Right ventricle myocardium superior (tissue), 1 donor: Measurements from ENCODE around the gene WSB2. TPM values are rescaled to one million over a fixed set of nuclear protein-coding genes. Genes with fewer than 3 reads are reported as not detected.
A peak's percentile ranks its signal among the peaks of the same experiment; 100 is the strongest.
"Not testable (repeated sequence)": the region's sequence is repeated elsewhere in the genome, so short reads cannot be mapped to it uniquely, and the experiment has no call there.

Experiments used
- ATAC-seq: fragments of 200-7000 bp; cut with Tn5 transposase; one replicate; pipeline ENCODE4 v1.9.1; 2020; ENCODE audit warnings: mild to moderate bottlenecking; ENCODE audit not compliant: poor library complexity
- DNase-seq: peaks from one replicate; pipeline ENCODE4 v3.0.0-alpha.2; 2020
- intact Hi-C: fragments of 100-400 bp; cut with DNase I; formaldehyde crosslinking; loops from one replicate; pipeline ENCODE4 v1.11.2; 2022
- total RNA-seq: library from RNA; stranded (reverse); fragmentation: NEBNext Ultra II Directional; extraction: Animal tissue kit (Norgen Biotek cat#: 25700); gene quantifications from one replicate; pipeline ENCODE4 v1.2.1, GENCODE V29; 2021
- donor health status: DM: no; HTN: yes; CAD: no; lungs with severe emphysema.

Gene WSB2
- total RNA-seq, 1 donor from 2014 or later = 98.1 TPM

DNA sequence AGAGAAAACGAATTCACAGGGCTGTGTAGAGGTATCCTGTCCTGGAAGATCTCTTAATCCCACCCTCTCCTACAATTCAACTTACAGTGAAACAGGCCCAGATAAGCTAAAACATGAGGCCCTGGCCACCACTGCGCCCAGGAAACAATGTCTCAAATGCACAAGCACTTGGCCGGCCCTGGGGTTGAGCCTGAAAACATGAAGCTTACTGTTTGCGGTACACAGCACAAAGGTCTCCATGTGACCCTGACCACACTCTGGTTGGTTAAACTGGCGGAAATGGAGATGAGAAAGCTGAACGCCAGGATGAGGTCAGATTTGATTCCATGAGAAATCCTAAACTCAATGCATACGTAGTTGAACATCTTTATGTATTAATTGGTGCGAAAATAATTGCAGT is 16.4 kb downstream of the WSB2 start:
- intact Hi-C loops = no loop called here
- DNase-seq = no peak
- ATAC-seq = no peak

DNA sequence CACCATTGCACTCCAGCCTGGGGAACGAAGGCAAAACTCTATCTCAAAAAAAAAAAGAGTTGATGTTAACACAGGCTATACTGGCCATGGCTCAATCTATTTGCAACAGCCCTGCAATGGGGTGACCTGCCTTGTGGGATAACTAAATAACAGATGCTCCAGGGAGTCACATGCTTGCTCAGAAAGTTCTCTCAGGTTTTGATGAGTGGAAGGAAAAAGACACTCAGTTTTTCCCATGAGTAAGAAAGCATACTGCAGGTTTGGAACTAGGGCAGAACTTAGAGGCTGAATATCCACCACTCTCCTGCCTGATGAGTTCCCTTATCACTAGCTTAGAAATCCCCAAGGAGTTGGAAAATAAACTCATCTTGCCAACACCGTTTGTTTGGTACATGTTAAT is 16.9 kb downstream of the WSB2 start:
- intact Hi-C loops = no loop called here
- ATAC-seq (no peak), DNase-seq (no peak)

DNA sequence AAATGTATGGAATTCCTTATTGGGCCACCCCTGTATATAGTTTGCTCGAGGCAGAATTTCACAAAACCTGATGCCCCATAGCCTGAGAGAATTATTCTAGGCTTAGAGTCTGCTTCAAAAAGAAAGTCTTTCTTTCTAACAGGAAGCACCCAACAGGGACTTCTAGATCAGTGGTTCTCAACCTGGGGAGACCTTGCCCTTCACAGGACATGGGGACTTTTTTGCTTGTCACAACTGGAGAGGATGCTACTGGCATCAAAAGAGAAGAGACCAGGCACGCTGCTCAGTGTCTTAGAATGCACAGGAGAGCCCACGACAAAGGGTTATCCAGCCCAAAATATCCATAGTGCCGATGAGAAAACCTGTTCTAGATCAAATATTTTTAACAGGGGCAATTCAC is 18.9 kb downstream of the WSB2 start:
- intact Hi-C loops = no loop called here
- no peak for DNase-seq
- no peak for ATAC-seq

DNA sequence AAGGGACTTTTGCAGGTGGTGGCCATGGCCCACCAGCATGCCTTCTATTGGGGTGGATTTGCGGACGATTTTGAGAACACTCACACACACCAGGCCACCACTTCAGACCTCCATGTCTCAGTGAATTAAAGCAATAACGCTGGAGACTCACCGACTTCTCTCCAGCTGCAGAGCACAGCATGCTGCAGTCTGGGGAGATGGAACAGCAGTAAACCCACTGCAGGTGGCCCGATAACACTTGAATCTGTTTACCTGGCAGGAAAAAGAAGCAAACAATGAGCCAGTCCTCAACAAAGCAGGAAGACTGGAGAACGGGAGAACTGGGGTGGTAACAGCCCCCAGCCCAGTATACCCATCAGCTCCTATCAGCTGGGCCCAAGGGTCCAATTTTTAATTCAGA is 22.8 kb downstream of the WSB2 start:
- intact Hi-C loops = no loop called here
- DNase-seq (no peak), ATAC-seq (no peak)

DNA sequence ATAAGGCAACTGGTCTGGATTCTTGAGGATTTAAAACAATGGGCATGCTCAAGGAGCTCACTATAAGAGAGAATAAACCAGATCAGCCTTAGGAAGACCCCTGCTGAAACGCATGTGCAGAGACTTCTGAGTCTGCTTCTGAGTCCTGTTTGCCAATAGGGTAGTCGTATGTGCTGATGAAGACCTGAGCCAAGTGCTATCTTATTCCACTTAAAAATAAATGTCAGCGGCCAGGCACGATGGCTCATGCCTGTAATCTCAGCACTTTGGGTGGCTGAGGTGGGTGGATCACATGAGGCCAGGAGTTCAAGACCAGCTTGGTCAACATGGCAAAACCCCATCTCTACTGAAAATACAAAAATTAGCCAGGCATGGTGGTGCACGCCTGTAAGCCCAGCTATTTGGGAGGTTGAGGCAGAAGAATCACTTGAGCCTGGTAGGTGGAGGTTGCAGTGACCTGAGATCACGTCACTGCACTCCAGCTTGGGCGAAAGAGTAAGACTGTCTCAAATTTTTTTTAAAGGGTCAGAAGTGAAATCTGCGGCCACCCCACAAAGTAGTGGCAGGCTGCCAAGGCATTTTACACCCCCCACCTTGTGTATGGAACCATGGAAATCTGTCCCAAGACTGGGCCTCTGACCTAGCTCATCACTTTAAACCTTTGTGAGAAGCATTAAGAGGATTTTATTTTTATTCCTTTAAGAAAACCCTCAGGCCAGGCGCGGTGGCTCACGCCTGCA is 24.1 kb downstream of the WSB2 start:
- intact Hi-C loops = no loop called here
- peak; percentile 33 for ATAC-seq

DNA sequence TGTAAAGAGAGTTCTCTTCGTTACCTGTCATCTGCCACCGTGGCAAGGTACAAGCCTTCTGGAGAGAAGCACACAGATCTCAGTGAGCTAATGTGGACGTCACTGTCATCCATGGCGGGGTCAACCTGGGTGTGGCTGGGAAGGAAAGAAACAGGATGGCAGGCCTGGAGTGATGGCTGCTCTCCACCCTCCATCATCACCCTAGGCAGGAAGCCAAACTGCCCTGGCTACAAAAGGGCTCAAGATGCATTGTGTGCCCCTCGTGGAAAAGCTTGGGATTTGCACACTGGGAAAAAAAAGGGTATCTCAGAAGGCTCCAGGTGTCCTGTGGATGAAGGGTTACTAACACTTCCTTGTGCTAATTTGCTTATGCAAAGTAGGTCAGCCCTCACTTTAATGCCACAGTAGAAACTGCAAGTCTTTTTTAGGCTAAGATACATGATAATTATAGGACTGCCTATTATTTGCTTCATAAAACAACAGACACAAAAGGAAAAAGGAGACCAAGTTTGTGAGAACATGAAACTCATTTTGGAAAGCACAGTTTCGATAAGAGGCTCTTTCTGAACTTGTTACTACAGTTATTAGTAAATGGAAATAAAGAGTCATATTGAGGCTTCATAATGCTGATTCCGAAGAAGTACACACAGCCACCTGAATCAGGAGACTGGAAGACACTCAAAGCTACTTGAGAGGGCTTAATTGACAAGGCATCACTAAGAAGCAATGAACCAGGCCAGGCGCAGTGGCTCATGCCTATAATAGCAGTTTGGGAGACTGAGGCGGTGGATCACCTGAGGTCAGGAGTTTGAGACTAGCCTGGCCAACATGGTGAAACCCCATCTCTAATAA is 25.6 kb downstream of the WSB2 start:
- intact Hi-C loops = no loop called here
- peak; percentile 37 for ATAC-seq

More for the DNA sequence above, 24.1 kb downstream of the WSB2 start:
- DNase-seq = no peak

DNA sequence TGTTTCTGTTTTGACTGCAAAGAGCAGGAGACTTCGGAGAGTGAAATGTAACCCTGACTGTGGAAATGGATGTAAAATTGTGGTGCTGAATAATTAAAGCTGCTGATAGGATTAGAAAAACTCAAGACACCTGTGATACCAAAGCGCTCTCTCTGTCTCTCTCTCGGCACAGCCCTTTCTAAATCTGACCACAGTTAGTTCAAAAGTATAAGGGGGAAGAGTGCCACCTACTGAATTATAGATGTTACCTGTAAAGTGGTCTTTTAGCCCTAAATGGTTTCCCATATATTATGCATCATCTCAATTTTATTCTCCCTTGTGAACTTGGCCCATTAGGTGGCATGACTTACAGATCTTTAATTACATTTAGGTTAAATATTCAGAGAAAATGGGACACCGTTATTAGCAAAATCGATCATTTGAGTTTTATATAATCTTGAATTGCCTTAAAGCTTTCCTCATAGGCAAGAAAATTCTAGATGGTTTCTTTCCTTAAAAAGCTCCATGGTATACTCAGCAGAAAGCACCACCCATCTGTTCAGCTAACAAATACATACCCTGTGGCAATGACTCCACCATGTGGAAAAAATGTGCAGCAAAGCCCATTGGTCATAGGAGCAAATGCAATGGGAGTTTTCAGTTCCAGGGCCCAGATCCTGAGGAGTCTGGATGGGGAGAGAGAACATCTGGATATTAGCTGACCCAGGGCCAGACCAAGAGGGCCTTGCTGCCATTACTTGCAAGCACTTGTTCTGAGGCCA is 26.4 kb downstream of the WSB2 start:
- intact Hi-C loops = no loop called here
- DNase-seq = no peak
- ATAC-seq = peak; percentile 64

More for the DNA sequence above, 25.6 kb downstream of the WSB2 start:
- DNase-seq = no peak

DNA sequence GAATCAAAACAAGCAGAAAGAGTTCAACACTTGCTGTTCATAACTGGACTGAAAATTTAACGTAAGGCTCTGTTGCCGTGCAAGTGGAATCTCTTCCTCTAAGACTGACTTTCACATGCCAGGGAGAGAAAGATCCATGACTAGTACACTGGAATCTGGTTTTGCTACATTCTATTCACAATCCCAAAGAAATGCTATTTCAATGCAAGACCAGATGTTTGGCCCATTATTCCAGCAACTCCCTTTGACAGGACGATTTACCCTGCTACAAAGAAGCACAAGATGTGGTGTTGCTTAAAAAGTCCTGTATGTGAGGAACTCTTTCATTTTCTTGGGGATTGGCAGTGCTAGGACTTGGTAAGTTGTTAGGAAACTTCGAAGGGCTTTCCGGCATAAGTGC is 27.1 kb downstream of the WSB2 start:
- intact Hi-C loops = no loop called here
- ATAC-seq = no peak
- no peak for DNase-seq

DNA sequence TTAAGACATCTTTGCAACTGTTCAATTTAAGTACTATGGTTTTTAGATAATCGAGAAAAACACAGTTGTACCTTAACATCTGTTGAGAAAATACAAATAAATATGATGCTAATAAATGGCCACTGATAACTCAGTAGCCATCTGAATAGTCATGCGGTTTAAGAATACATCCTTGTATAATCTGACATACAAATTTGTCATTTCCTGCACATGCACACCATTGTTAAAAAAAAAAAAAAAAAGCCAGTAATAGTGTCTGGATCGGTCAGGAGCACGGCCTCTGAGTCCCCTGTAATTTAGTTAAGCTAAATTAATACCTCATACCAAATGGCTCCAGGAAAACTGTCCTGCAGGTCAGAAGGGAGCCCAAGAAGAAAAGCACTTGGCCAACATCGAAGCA is 27.7 kb downstream of the WSB2 start:
- no peak for DNase-seq
- intact Hi-C loops = no loop called here

DNA sequence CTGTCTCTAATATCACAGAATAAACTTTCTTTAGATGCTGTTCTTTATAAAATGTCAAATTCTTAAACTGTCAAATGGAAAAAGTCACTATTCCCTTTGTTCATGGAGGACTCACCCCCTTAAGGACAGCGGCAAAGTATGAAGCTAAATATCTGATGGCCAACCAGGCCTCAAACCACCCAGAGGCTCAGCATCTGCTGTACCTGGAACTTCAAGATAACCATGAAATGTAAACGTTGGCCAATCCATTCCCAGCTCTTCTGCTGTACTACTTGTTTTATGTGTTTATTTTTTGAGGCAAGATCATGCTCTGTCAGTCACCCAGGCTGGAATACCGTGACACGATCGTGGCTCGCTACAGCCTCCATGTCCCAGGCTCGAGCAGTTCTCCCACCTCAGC is 28.8 kb downstream of the WSB2 start:
- intact Hi-C loops = no loop called here
- DNase-seq (no peak), ATAC-seq (no peak)

More for the DNA sequence above, 27.7 kb downstream of the WSB2 start:
- ATAC-seq = no peak

DNA sequence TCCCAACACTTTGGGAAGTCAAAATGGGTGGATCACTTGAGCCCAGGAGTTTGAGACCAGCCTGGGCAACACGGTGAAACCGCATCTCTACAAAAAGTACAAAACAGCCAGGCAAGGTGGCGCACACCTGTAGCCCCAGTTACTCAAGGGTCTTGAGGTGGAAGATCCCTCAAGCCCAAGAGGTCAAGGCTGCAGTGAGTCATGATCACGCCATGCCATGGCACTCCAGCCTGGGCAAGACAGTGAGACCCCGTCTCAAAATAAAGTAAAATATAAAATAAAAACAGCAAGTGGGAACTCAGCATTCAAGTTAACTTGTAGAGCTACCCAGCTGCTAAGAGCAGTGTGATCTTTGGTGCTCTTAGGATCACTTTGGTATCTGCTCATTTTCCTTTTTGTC is 31.8 kb downstream of the WSB2 start:
- no peak for ATAC-seq
- intact Hi-C loops = no loop called here
- DNase-seq = no peak

DNA sequence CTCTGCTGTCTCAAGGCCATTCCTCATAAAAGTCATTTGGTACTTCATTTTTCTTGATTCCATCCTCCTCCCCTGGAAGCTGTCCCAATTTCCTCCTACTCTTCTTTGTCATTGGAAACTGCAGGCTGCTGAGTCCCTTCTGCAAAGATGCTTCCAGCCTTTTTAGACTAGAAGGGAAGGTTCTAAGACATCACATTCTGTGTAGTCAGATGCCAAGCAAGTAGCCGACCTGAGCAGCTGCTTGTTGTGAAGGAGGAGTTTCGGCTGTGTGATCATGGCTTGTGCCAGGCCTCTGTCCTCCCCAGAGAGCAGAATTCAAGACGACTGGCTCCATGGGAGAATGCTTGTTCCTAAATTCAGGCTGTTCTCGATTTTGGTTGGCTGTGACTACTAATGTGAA is 35.8 kb downstream of the WSB2 start:
- ATAC-seq (no peak), DNase-seq (no peak)
- intact Hi-C loops = no loop called here

DNA sequence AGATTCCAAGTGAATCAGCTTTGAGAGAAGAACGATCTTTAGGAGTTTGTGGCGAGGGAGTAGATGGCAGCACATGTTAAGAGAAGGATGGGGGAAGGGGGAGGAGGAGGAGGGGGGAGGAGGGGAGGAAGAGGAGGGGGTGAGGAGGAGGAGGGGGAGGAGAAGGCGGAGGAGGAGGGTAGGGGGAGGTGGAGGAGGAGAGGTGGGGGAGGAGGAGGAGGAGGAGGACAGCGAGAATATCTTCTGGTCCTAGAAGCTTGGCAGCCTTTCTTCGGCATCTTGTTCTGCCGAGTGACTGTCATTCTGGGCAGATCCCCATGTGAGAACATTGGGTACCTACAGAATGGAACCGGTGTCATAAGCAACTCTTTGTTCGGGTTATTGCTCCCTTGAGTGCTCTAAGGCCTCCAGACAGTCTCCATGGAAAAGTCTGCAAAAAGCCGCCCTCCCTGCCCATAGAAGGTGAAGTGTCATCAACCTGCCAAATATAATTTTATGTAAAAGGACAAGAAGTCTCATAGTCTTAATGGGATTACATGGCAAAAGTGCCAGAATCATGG is 37.6 kb downstream of the WSB2 start:
- no peak for DNase-seq
- intact Hi-C loops = no loop called here
- no peak for ATAC-seq

DNA sequence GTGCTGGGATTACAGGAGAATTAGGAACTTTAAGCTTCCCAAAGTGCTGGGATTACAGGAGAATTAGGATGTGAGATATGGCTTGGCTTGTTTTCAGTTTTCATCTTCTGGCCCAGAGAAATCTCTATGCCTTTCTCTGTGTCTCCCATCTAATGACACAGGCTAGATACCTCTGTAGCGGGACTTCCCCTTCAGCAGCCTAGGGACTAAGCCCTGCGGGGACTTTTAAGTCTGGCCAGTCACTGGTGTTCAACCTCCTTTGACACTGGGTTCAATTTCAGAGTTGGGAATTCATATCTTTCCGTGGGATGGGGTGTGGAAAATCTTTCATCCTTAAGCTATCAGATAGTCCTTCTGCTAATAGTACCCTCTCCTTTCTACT is 38.3 kb downstream of the WSB2 start:
- no peak for DNase-seq
- intact Hi-C loops = no loop called here
- ATAC-seq = no peak

DNA sequence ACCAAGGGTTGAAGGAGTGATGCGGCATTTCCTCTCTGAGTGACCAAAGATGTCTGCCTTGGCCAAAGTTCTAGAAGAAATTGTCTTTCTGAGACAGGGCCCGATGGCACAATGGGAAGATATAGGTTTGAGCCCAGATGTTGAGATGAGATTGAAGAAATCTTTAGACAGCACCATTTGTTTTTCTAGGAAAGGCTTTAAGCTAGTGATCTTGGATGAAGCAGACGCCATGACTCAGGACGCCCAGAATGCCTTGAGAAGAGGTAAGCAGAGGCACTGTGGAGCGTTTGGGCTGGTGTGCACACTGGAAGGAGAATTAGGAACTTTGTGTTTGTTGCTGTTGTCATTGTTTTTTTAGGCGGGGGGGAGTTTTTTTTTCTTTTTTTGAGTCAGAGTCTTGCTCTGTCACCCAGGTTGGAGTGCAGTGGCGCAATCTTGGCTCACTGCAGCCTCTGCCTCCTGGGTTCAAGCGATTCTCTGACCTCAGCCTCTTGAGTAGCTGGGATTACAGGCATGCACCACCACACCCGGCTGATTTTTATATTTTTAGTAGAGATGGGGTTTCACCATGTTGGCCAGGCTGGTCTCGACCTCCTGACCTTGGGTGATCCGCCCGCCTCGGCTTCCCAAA is 38.8 kb downstream of the WSB2 start:
- intact Hi-C loops, DNase-seq, ATAC-seq: not testable (repeated sequence)

DNA sequence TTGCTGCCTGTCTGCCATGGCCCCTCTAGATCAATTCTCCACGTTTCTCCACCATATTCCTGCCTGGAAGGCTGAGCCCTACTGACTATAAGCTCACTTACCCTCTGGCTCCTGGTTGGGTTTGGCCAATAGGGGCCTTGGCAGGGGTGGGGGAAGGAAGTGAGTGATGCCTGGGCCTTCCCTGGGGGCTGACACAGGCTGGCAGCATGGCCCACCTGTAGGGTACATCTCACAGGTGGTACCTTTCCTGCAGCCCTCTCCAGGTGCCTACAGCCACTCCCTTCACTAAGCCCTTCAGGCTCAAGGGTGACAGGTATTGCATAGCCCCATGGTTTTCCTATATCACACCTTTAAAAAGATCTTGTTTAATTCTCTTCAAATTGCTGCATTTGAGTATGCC is 40.9 kb downstream of the WSB2 start:
- intact Hi-C loops = no loop called here
- no peak for DNase-seq
- no peak for ATAC-seq

DNA sequence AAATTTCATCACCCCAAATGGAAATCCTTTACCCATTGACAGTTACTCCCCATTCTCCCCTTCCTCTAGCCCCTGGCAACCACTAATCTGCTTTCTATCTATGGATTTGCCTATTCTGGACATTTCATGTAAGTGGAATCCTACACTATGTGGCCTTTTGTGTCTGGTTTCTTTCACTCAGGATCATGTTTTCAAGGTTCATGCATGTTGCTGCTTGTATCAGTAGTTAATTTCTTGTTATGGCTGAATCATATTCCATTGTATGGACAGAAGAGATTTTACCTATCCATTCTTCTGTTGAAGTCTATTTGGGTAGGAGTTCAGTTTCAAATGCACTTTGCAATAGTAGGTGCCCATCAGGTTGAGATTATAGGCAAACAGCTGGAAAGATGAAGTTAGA is 43.1 kb downstream of the WSB2 start:
- no peak for DNase-seq
- intact Hi-C loops = loop anchor here (10.0 kb wide), 1 partner anchor 143 kb away; no protein-coding TSS in a partner anchor
- no peak for ATAC-seq

DNA sequence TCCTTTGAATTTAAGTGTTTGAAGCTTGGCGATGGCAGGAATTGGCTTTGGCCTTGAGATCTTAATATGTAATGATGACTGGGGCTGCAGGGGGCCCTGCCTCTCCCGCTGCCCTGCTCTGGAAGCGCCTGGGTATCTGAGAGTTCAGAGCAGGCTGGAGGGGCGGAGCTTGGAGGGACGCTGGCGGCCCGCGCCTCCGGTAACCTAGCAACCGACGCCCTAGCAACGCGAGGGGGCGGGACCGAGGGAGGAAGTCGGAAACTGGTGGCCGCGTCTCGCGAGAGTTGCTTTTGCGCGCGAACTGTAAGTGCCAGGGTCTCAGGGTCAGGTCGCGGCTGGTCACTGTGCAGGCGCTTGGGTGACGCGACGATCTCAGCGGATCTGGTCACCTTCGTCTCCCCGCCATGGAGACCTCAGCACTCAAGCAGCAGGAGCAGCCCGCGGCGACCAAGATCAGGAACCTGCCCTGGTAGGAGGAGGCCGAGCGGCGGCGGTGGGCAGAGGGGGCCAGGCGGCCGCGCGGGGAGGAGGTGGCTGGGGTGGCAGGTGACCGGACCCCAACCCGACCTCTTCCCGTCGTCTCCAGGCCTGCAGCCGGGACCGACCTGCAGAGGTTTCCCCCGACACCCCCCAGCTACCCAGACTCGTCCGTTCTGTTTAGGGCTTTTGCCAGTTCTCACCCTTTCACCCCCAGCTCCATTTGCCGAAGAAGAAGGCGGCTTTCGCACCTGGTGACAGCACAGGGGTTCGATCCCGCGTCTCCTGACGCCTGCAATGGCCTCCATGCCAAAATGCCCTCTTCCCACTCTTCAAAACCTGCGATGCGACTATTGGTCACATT is 44.3 kb downstream of the WSB2 start, which contains the start of gene RFC5:
RFC5 (plus strand) TSS at position 280 of the 841 bp plus-strand sequence; CDS start at position 405, 125 bp downstream.
- DNase-seq (peak; percentile 99), ATAC-seq (peak; percentile 100)
- intact Hi-C loops = loop anchor here (10.0 kb wide), 1 partner anchor 142 kb away; no protein-coding TSS in a partner anchor
